B cell (primary cell): Measurements from ENCODE around the gene COL2A1. TPM values are rescaled to one million over a fixed set of nuclear protein-coding genes. Genes with fewer than 3 reads are reported as not detected.

Experiments used
- ATAC-seq: fragments of 200-7000 bp; cut with Tn5 transposase; one replicate; pipeline ENCODE4 v1.10.0; 2021; ENCODE audit warnings: low read depth, mild to moderate bottlenecking, moderate number of reproducible peaks, moderate library complexity
- CTCF ChIA-PET: fragments of 350-600 bp; sonication (Branson Sonifier 250); formaldehyde crosslinking; loops from one replicate; lab custom pipeline; 2021; ENCODE audit warnings: antibody characterized with exemption, inconsistent platforms; lab: Charles Lee
- POLR2A ChIA-PET: fragments of 350-600 bp; sonication (Branson Sonifier 250); formaldehyde crosslinking; loops from one replicate; lab custom pipeline; 2021; ENCODE audit warnings: antibody characterized with exemption; lab: Charles Lee
- DNase-seq: peaks from one replicate; pipeline ENCODE4 v3.0.0; 2013
- H2AFZ ChIP-seq: 2 replicates; pipeline ENCODE4 v1.6.1; 2012; ENCODE audit warnings: mild to moderate bottlenecking, low read depth, low read length; ENCODE audit not compliant: insufficient read depth, poor library complexity, severe bottlenecking
- H3K27ac ChIP-seq, 2 donors: 1 replicate in 1 of 2; 2 replicates in 1 of 2; pipeline ENCODE4 v1.5.1; 2012 to 2013; ENCODE audit warnings: low read length in 2 of 2, mild to moderate bottlenecking in 2 of 2, moderate library complexity in 1 of 2
- H3K27me3 ChIP-seq, 4 experiments: fragments of 200-600 bp in 1 of 4; sonication (generic) in 1 of 4; replicated peaks in 1 of 4; 1 replicate in 2 of 4; 2 replicates in 2 of 4; pipeline versions ENCODE4 v1.6.1 to v1.7.0; 2013 to 2016; ENCODE audit warnings: low read length in 3 of 4, mild to moderate bottlenecking in 2 of 4, mixed read lengths in 1 of 4, moderate library complexity in 1 of 4; ENCODE audit not compliant: insufficient read depth in 4 of 4, control insufficient read depth in 3 of 4; ENCODE audit errors: control extremely low read depth in 1 of 4
- H3K36me3 ChIP-seq, 2 experiments: replicated peaks in 1 of 2; 1 replicate in 1 of 2; 2 replicates in 1 of 2; pipeline versions ENCODE4 v1.6.1 to v1.7.1; 2013; ENCODE audit warnings: low read length in 1 of 2; ENCODE audit not compliant: insufficient read depth in 2 of 2, control insufficient read depth in 1 of 2; ENCODE audit errors: control extremely low read depth in 1 of 2, extremely low read depth in 1 of 2
- H3K4me1 ChIP-seq, 2 donors: fragments of 200-600 bp in 1 of 2; sonication (generic) in 1 of 2; 1 replicate in 1 of 2; 2 replicates in 1 of 2; pipeline versions ENCODE4 v1.5.1 to v1.6.1; 2013 to 2017; ENCODE audit warnings: low read length in 2 of 2; ENCODE audit not compliant: control insufficient read depth in 2 of 2, insufficient read depth in 2 of 2
- H3K4me2 ChIP-seq: replicated peaks from 2 replicates; pipeline ENCODE3; 2012; ENCODE audit warnings: mild to moderate bottlenecking, low read depth, low read length; ENCODE audit not compliant: poor library complexity, severe bottlenecking
- H3K4me3 ChIP-seq, 5 experiments: fragments of 200-600 bp in 1 of 5; sonication (generic) in 1 of 5; 1 replicate in 3 of 5; 2 replicates in 2 of 5; pipeline versions ENCODE4 v1.5.1 to v1.7.0; 2011 to 2016; ENCODE audit warnings: low read length in 4 of 5, mild to moderate bottlenecking in 4 of 5, low read depth in 2 of 5, control low read depth in 1 of 5, moderate library complexity in 1 of 5; ENCODE audit not compliant: insufficient read depth in 1 of 5; ENCODE audit errors: control extremely low read depth in 1 of 5, extremely low read depth in 1 of 5
- H3K79me2 ChIP-seq: fragments of 200-600 bp; sonication (generic); one replicate; pipeline ENCODE4 v1.6.0; 2016; ENCODE audit warnings: low read length; ENCODE audit not compliant: control insufficient read depth, insufficient read depth
- H3K9ac ChIP-seq: fragments of 200-600 bp; sonication (generic); 2 replicates; pipeline ENCODE4 v1.6.1; 2017; ENCODE audit warnings: mild to moderate bottlenecking, low read length, moderate library complexity
- H3K9me3 ChIP-seq, 3 donors: one replicate each; pipeline versions ENCODE4 v1.6.1 to v1.7.1; 2013; ENCODE audit warnings: low read length in 2 of 3; ENCODE audit not compliant: control insufficient read depth in 2 of 3, insufficient read depth in 1 of 3; ENCODE audit errors: control extremely low read depth in 1 of 3
- H4K20me1 ChIP-seq: 2 replicates; pipeline ENCODE4 v1.6.0; 2012; ENCODE audit warnings: mild to moderate bottlenecking, low read length; ENCODE audit not compliant: insufficient read depth, control insufficient read depth, poor library complexity, severe bottlenecking
- H3K27ac Mint-ChIP-seq: one replicate; pipeline ENCODE4 v1.8.0; 2021; ENCODE audit warnings: mixed read lengths
- H3K27me3 Mint-ChIP-seq: one replicate; pipeline ENCODE4 v1.8.0; 2021; ENCODE audit warnings: mixed read lengths
- H3K4me1 Mint-ChIP-seq: one replicate; pipeline ENCODE4 v1.8.0; 2021; ENCODE audit warnings: mixed read lengths
- H3K4me3 Mint-ChIP-seq: one replicate; pipeline ENCODE4 v1.8.0; 2021; ENCODE audit warnings: mixed read lengths
- H3K9me3 Mint-ChIP-seq: one replicate; pipeline ENCODE4 v1.8.0; 2022; ENCODE audit warnings: mixed read lengths; ENCODE audit not compliant: insufficient read depth
- CTCF ChIP-seq: fragments of 200-600 bp; IDR thresholded peaks from one replicate; pipeline ENCODE4 v1.8.0; 2022; ENCODE audit warnings: antibody characterized with exemption, mild to moderate bottlenecking
- EZH2 ChIP-seq: IDR thresholded peaks from 2 replicates; pipeline ENCODE4 v1.6.1; 2012; ENCODE audit warnings: borderline replicate concordance, low read depth, mild to moderate bottlenecking, moderate library complexity, low read length; ENCODE audit not compliant: insufficient read depth, poor library complexity, severe bottlenecking
- WGBS: methylation state at CpG from one replicate; pipeline ENCODE4 v1.1.5; 2013; ENCODE audit warnings: missing lambda C conversion rate; ENCODE audit not compliant: insufficient coverage; 5-methylcytosine and 5-hydroxymethylcytosine counted together
- intact Hi-C: fragments of 100-400 bp; cut with micrococcal nuclease; formaldehyde crosslinking; loops from one replicate; pipeline ENCODE4 v1.10.0; 2022
- polyA plus RNA-seq: library from polyadenylated mRNA; depleted of rRNA; stranded (reverse); fragments of >200 nt; gene quantifications from 2 replicates; pipeline ENCODE4 v1.2.3, GENCODE V29; 2012
- total RNA-seq, 2 donors: library from RNA; stranded (reverse); fragments of 120-200 nt in 1 of 2; gene quantifications; 1 replicate in 1 of 2; 2 replicates in 1 of 2; pipeline versions ENCODE4 v1.2.3 to v1.2.4, GENCODE V29; 2013 to 2022

Gene COL2A1
- total and polyA plus RNA-seq, 2 donors (not counting 1 experiment from before 2014, with no cell fraction given), result not detected

GRCh38 chr12:47975816-47976215 is 28.5 kb downstream of the COL2A1 start:
- H3K27ac Mint-ChIP-seq, result no peak overlapping the region
- ATAC-seq, result no peak
- 97% methylated on average over 11 of the region's 11 CpGs for WGBS
- CTCF ChIA-PET, result no interaction called here
- Histone ChIP-seq H3K27ac (no peak overlapping the region), H4K20me1 (no peaks in the 10 kb centered on the region), H3K36me3 (no peaks in the 10 kb centered on the region), H3K9me3 (no peaks in the 10 kb centered on the region), H2AFZ (no peak overlapping the region), H3K27me3 (no peaks in the 10 kb centered on the region), H3K9ac (no peak overlapping the region), H3K4me1 (no peaks in the 10 kb centered on the region), H3K79me2 (no peaks in the 10 kb centered on the region), H3K4me2 (no peak overlapping the region), H3K4me3 (no peak overlapping the region)
- no peak for TF ChIP-seq EZH2
- no peak for TF ChIP-seq CTCF
- peaks cover 5% of the 10 kb centered on the region for H3K27me3 Mint-ChIP-seq
- POLR2A ChIA-PET, result interaction anchor here (0.5 kb wide), 1 partner anchor 764 kb away, joined by 5 read pairs; no protein-coding TSS in a partner anchor
- H3K4me1 Mint-ChIP-seq, result no peaks in the 10 kb centered on the region
- no peaks in the 10 kb centered on the region for H3K9me3 Mint-ChIP-seq
- intact Hi-C loops, result no loop called here
- H3K4me3 Mint-ChIP-seq, result no peak overlapping the region
- DNase-seq, result no peak

- DNase-seq, result no peak
- ChIA-PET CTCF (no interaction called here), POLR2A (no interaction called here)
- Histone ChIP-seq H3K36me3 (no peaks in the 10 kb centered on the region), H3K9me3 (no peaks in the 10 kb centered on the region), H4K20me1 (no peaks in the 10 kb centered on the region), H3K27ac (no peak overlapping the region), H3K4me2 (no peak overlapping the region), H3K4me1 (no peaks in the 10 kb centered on the region), H3K79me2 (no peaks in the 10 kb centered on the region), H3K4me3 (no peak overlapping the region), H3K27me3 (no peaks in the 10 kb centered on the region), H3K9ac (no peak overlapping the region), H2AFZ (no peak overlapping the region)
- Mint-ChIP-seq H3K27me3 (peaks cover 5% of the 10 kb centered on the region), H3K4me1 (no peaks in the 10 kb centered on the region), H3K4me3 (no peak overlapping the region), H3K27ac (no peak overlapping the region), H3K9me3 (no peaks in the 10 kb centered on the region)
- TF ChIP-seq EZH2 (no peak), CTCF (no peak)
- WGBS, result 95% methylated on average over 16 of the region's 16 CpGs
- no peak for ATAC-seq
- intact Hi-C loops, result no loop called here
Measured at GRCh38 chr12:47975036-47975620, 29.1 kb downstream of the COL2A1 start.
